GM19468 (cell line): ENCODE results near the gene KRTAP5-1.
"Not testable (repeated sequence)": the region's sequence is repeated elsewhere in the genome, so short reads cannot be mapped to it uniquely, and the experiment has no call there.

ENCODE experiments used
- ATAC-seq: cut with Tn5 transposase; IDR thresholded peaks from one replicate; pipeline ENCODE4 v1.9.1; 2021; ENCODE audit warnings: mild to moderate bottlenecking, moderate library complexity, moderate number of reproducible peaks; ENCODE audit not compliant: unreplicated experiment; ENCODE audit errors: extremely low read depth

Gene KRTAP5-1

DNA sequence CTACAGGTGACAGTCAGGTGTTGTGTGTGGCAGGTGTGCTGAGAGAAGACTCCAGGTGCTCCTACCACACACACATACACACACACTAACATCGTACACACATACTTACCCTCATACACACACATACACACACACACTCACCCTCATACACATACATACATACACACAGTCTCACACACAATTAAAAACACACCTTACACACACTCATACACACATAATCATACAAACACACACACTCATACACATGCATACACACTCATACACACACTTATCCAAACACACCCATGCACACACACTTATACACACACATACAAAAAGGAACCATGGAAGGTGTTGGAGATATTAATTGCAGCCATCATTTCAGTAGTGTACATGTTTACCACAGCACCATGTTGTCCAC, 18.5 kb upstream of the KRTAP5-1 start:
- no peak for ATAC-seq

DNA sequence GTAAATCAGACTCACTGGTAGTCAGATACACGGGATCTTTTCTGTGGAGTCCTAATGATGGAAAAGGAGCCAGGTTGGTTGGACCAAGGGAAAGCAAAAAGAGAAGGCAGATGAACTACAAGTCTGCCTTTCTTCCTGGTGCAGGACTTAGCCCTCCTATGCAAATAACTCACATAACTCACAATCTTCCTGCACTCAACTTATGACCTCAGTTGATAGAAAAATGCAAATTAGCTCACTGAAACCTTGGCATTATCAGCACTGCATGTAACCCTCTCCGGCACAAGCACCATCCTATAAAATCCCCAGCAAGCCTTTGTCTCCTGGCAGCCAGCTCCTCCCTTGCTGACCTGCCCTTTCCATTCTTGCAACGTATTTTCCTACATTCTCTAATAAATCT, 16.6 kb upstream of the KRTAP5-1 start:
- not testable (repeated sequence) for ATAC-seq

DNA sequence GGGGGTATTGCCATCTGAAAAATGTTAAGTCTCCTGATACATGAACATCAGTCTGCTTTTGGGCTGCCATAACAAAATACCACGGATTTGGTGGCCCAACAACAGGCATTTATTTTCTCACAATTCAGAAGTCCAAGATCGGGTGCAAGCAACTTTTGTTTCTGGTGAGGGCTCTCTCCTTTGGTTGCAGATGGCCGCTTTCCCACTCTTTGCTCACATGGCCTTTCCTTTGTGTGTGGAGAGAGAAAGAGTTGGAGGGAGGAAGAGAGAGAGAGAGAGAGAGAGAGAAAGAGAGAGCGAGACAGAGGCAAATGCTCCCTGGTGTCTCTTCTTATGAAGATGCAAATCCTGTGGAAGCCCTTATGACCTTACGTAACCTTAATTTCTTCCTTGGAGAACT, 15.5 kb upstream of the KRTAP5-1 start:
- no peak for ATAC-seq

DNA sequence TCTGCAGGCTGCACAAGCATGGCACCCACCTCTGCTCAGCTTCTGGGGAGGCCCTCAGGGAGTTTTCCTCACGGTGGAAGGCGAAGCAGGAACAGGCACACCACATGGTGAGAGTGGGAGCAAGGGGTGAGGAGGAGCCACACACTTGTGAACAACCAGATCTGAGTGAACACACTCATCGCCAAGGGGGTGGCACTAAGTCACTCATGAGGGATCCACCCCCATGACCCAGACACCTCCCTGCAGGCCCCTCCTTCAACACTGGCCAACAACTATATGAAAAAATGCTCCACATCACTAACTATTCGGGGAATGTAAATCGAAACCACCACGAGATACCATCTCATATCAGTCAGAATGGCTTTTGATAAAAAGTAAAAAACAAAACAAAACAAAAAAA, 13.7 kb upstream of the KRTAP5-1 start:
- no peak for ATAC-seq

DNA sequence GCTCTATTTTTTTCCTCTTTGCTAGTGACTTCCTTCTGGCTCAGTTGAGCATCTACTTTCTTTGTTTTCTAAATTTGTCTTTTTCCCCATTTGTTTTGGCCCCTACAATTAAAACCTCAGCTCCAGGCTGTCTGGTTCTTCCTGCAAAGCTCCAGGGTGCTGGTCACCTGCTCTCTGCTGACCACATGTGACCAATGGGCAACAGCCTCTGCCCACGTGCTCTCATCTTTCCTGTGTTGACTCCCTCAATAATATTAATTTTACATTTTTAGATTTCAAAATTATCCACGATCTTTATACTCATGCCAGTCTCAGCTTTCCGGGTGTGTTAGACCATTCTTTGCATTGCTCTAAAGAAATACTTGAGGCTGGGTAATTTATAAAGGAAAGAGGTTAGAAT, 13.3 kb upstream of the KRTAP5-1 start:
- ATAC-seq = not testable (repeated sequence)

DNA sequence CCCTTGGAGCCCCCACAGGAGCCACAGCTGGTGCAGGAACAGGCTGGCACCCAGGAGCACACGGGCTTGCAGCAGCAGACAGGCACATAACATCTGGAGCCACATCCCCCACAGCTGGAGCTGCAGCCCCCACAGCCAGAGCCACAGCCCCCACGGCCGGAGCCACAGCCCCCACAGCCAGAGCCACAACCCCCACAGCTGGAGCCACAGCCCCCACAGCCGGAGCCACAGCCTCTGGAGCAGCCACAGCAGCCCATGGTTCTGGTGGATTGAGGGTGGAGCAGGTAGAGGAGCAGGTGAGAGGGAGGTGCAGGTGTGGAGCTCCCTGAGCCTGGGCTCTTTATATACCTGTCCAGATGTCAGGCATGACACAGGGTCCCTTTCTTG, 12.9 kb upstream of the KRTAP5-1 start, which contains the start of gene KRTAP5-2:
TSS of gene KRTAP5-2 (minus strand) at position 301 of the 387 bp plus-strand sequence. CDS start at position 257, 44 bp downstream.
- ATAC-seq = no peak

DNA sequence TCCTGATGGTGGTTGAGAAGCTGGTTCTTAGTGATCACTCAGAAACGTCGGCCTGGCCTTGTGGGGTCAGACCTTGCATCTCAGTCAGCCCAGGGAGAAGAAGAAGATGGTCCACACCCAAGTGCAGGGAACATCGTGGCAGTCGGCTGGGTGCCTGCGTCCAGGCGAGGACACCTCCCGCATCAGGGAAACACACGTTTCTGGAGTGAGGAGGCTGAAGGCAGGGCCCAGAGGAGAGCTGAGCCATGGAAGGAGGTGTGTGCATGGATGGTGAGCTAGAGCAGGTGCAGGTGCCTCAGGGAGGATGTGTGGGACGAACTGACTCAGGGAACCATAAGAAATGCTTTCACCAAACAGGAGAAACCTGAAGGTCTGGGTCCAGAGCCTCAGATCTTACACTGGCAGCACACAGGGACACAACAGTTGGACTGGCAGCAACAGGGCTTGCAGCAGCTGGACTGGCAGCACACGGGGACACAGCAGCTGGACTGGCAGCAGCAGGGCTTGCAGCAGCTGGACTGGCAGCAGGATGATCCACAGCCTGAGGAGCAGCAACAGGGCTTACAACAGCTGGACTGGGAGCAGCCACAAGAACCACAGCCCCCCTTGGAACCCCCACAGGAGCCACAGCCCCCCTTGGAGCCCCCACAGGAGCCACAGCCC, 12.4 kb upstream of the KRTAP5-1 start:
- ATAC-seq = no peak

DNA sequence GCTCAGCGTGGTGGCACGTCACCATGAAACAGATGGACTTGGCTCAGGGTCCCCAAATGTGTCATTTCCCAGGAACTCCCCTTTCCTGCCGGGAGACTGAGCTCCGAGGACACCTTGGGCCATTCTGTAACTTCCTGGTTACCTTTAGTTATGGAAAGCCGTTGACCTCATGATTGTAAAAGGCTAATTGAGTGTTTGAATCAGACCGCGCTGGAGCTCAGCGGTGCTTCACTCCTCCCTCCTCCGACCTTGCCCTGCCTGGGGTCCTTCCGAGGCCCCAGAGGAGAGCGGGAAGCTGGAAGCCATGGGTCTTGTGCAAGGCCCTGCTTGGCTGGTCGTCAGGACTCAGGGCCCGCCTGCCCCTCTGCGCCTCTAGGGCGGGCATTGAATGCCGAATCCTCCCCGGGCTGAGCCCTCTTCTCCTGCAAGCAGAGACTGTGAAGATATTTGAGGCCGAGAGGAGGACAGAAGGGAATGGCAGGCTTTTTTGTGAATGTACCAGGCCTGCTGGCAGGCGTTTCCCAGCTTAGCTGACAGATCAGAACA, 11.6 kb upstream of the KRTAP5-1 start:
- ATAC-seq = not testable (repeated sequence)

DNA sequence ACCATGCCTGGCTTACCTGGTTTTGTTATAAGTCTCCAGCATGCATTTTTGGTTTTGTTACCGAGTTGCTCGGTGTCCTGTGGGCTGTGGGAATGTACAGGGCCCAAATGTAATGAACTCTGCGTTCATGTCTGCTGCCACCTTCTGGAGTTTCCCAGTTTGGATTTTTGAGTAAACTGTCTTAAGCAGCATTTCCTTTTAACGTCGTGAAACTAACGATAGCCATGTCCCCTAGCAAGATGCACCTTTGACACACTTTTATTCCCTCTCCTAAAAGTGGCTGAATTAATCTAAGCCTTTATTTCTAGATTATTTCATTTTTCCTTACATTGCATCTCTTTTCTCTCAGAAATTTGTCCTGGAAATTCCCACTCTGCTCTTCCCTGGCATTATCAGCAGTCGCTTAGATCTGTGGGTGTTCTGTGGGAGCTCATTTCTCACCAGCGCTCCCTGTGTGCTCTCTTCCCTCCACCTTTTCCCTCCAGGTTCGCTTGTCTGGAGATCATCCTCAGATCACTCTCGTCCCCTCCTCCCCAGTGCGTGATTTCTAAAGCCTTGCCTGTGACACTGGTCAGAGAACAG, 11.0 kb upstream of the KRTAP5-1 start:
- ATAC-seq = not testable (repeated sequence)

DNA sequence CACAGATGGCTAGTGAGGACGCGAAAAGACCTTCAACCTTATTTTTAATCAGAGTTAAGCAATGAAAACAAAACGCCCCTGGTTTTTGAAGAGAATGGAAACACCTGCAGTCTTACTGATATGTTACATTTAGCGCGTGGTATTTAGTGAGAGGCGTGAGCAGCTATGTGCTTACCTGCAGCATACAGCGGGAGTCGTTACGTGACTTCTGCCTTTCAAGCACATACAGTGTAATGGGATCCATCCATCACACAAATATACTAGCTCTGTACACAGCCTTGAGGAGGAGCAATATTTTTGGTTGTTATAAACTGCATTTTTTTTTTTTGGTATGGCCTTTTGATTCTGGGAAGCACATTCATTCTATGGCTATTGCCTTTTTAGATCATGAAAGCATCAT, 7.5 kb upstream of the KRTAP5-1 start:
- ATAC-seq = no peak

DNA sequence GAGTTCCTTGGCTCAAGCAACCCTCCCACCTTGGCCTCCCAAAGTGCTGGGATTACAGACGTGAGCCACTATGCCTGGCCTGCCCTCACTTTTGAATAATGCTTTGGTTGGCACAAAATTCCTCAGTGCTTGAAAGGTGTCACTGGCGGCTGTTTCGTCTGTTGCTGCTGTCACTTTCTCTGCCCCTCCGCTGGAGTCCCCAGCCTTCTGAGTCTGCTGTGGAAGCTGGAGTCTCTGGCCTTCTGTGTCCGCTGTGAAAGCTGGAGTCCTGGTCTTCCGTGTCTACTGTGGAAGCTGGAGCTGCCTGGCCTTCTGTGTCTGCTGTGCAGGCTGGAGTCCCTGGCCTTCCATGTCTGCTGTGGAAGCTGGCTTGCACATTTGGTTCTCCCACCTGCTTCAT, 4.9 kb upstream of the KRTAP5-1 start:
- no peak for ATAC-seq

DNA sequence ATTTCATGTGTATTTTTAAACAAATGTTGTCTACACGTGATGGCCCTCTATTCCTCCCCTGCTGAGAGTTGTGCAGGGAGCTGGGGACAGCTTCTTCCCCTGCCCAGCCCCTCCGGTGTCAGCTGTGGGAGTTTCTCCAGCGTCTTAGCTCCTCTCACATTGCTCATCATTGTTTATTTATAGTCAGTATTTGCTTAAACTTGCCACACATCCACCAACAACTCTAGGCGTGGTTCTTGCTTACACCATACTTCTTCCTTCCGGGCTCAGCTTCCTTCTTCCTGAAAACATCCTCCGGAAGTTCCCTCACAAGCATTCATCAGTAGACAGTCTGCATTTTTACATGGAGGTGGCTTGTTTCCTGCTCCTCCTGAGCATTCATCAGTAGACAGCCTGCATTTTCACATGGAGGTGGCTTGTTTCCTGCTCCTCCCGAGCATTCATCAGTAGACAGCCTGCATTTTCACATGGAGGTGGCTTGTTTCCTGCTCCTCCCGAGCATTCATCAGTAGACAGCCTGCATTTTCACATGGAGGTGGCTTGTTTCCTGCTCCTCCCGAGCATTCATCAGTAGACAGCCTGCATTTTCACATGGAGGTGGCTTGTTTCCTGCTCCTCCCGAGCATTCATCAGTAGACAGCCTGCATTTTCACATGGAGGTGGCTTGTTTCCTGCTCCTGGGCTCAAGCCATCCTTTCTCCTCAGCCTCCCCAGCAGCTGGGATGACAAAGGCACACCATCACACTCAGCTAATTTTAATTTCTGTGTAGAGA, 4.3 kb upstream of the KRTAP5-1 start:
- not testable (repeated sequence) for ATAC-seq

DNA sequence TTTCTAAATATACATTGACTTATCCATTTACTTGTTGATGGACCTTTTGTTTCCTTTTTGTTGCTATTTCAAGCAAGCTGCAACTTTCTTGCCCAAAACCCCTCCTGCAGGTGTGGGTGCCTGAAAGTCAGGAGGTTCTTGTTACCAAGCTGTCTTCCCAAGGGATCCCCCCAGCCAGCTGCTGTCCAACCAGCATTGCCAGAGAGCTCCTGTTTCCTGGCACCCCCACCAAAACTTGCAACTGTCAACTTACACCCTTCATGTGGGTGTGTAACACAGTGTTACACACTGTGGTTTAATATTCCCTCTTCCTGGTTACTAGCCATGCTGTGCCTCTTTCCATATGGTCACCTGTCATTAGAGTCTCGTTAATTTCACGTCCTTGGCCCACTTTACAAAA, 1.6 kb upstream of the KRTAP5-1 start:
- ATAC-seq = no peak

DNA sequence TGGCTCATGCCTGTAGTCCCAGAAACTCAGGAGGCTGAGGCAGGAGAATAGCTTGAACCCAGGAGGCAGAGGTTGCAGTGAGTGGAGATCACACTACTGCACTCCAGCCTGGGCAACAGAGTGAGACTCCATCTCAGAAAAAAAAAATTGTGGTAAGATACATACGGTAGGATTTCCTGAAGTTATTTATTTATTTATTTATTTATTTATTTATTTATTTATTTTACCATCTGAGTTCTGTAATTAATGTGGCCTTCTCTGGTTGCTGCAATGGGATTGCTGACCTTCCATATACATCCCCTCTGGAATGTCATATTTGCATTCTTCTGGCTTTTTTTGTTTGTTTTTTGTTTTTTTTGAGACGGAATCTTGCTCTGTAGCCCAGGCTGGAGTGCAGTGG, 2.2 kb downstream of the KRTAP5-1 start:
- ATAC-seq = not testable (repeated sequence)

DNA sequence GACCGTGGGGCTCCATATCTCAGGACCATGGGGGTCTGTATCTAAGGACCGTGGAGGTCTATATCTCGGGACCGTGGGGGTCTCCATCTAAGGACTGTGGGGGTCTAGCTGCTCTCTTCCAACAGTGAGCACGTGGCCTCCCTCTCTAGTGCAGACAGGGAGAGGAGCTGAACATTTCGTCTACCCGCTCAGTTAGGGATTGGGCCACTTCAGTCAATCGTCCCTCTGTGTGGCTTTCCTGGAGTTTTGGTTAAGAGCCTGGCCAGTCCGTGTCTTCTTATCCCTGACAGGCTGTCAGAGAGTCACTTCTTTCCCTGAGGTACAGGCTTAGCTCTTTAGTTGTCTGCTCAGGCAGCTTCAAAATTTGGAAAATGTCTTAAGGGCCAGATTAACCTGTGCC, 3.1 kb downstream of the KRTAP5-1 start:
- no peak for ATAC-seq

DNA sequence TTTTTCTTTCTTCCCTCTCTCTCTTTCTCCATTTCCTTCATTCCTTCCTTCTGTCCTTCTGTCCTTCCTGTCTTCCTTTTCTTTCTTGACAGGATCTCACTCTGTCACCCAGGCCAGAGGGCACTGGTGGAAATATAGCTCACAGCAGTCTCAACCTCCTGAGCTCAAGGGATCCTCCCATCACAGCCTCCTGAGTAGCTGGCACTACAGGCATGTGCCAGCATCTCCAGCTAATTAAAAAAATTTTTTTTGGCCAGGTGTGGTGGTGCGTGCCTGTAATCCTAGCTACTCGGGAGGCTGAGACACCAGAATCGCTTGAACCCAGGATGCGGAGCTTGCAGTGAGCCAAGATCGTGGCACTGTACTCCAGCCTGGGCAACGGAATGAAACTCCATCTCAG, 8.3 kb downstream of the KRTAP5-1 start:
- no peak for ATAC-seq

DNA sequence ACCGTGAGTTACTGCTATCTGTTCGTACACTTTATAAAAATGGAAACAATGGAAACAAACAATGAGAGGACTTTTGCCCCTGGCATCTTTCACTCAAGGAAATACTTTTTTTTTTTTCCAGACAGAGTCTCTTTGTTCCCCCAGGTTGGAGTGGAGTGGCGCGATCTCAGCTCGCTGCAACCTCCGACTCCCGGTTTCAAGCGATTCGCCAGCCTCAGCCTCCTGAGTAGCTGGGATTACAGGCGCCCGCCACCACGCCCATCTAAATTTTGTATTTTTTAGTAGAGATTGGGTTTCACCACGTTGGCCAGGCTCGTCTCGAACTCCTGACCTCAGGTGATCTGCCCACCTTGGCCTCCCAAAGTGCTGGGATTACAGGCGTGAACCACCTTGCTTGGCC, 9.3 kb downstream of the KRTAP5-1 start:
- ATAC-seq = not testable (repeated sequence)

DNA sequence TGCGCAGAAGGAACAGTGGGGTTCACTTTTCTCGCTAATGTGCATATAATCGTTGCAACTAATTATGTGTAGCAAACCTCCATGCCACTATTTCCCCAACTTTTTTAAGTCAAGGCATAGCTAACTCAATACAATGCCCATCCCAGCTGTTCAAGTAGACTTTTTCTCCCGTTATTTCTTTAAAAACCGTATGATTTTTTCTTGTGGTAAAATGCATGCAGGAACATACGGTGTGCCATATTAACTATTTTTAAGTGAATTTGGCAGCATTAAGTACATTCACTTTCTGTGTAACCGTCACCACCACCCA, 10.2 kb downstream of the KRTAP5-1 start:
- no peak for ATAC-seq

DNA sequence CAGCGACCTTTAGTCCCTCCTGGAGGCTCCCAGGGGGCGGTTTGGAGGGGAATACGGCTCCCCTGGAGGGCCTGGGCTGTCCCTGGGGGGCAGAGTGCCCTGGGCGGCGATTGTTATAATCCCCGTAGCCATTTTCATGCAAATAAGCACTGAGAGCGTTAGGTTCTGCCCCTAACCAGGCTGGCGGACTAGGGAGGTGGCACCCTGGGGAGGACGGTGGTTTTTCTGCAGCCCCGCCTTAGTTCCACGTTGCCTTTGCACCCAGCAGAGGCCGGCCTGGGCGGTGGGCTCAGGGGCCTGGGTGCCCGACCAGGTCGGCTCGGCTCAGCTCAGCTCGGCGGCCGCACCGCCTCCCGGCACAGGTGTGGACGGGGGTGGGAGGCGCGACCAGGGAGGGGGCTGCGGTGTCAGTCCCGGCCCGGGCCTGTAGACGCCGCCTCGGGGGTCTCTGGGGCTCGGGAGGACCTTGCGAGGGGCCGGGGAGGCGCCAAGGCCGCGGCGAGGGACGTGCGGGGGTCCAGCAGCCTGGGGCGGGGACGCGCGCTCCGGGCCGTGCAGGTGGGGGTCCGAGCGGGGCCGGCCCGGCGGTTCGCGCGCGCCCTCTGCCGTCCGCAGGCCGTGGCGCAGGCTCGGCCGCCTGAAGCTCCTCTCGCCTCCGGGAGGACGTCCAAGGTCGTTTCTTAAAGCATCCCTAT, 10.7 kb downstream of the KRTAP5-1 start:
- ATAC-seq = no peak

DNA sequence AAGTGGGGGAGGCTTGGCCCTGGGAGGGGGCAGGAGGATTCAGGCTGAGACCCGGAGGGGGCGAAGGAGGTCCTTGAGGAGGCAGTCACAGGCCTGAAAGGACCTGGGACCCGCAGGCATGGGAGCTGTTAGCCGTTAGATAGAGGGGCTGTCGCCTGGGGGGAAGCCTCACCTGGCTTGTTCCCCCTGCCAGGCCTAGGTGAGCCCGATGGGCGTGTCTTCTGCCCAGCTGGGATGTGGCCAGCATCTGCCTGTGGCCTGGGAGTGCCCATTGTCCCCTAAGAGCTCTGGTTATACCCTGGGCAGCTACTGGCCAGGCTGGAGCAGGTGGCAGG, 11.2 kb downstream of the KRTAP5-1 start:
- ATAC-seq = no peak
